Activated CD8-positive, alpha-beta memory T cell treated with anti-CD3 and anti-CD28 coated beads, Interleukin-2, amount 50 U/mL, for 24 hours (primary cell): ENCODE measurements around the gene MZB1.
A peak's percentile ranks its signal among the peaks of the same experiment; 100 is the strongest.
"Not testable (repeated sequence)": the region's sequence is repeated elsewhere in the genome, so short reads cannot be mapped to it uniquely, and the experiment has no call there.

ENCODE experiments used
- DNase-seq: peaks from one replicate; pipeline ENCODE4 v3.0.0-alpha.2; 2020; ENCODE audit errors: extremely low read depth

Gene MZB1

GRCh38 chr5:139378101-139378825 lies 11.4 kb downstream of the MZB1 start:
- no peak for DNase-seq

GRCh38 chr5:139377226-139377625 lies 12.5 kb downstream of the MZB1 start:
- DNase-seq: no peak

- DNase-seq: no peak
Measured at GRCh38 chr5:139376364-139376763, 13.3 kb downstream of the MZB1 start.

- DNase-seq: no peak
Measured at GRCh38 chr5:139374909-139375308, 14.8 kb downstream of the MZB1 start.

GRCh38 chr5:139371482-139372435 lies 18.0 kb downstream of the MZB1 start:
- no peak for DNase-seq

- no peak for DNase-seq
Measured at GRCh38 chr5:139369181-139369580, 20.5 kb downstream of the MZB1 start.

- no peak for DNase-seq
Measured at GRCh38 chr5:139368613-139369012, 21.1 kb downstream of the MZB1 start.

- DNase-seq: no peak
Measured at GRCh38 chr5:139364466-139364865, 25.2 kb downstream of the MZB1 start.

GRCh38 chr5:139363937-139364336 lies 25.8 kb downstream of the MZB1 start:
- no peak for DNase-seq

- DNase-seq: no peak
Measured at GRCh38 chr5:139361835-139362429, 27.8 kb downstream of the MZB1 start.

GRCh38 chr5:139360384-139360783 lies 29.3 kb downstream of the MZB1 start:
- DNase-seq: no peak

GRCh38 chr5:139358064-139358463 lies 31.6 kb downstream of the MZB1 start:
- DNase-seq: no peak

GRCh38 chr5:139355900-139356299 lies 33.8 kb downstream of the MZB1 start:
- not testable (repeated sequence) for DNase-seq

- no peak for DNase-seq
Measured at GRCh38 chr5:139354186-139354585, 35.5 kb downstream of the MZB1 start.

- DNase-seq: not testable (repeated sequence)
Measured at GRCh38 chr5:139347863-139348262, 41.9 kb downstream of the MZB1 start.

- DNase-seq: not testable (repeated sequence)
Measured at GRCh38 chr5:139345442-139345841, 44.3 kb downstream of the MZB1 start.

- no peak for DNase-seq
Measured at GRCh38 chr5:139344177-139344576, 45.5 kb downstream of the MZB1 start.

GRCh38 chr5:139343476-139343875 lies 46.2 kb downstream of the MZB1 start:
- no peak for DNase-seq

- DNase-seq: peak; percentile 58
Measured at GRCh38 chr5:139342423-139342723, 47.3 kb downstream of the MZB1 start.

- DNase-seq: peak; percentile 90
Measured at GRCh38 chr5:139341689-139342422, 47.9 kb downstream of the MZB1 start, which contains the start of gene PAIP2. TSS of gene PAIP2 (plus strand) at chr5:139341854. CDS start at chr5:139363785, 21,931 bp downstream.

GRCh38 chr5:139341187-139341688 lies 48.5 kb downstream of the MZB1 start:
- no peak for DNase-seq

- no peak for DNase-seq
Measured at GRCh38 chr5:139340051-139340450, 49.7 kb downstream of the MZB1 start.
